ACC112 (cell line): ENCODE results near the gene RPAIN.

ENCODE experiments used
- H2AFZ ChIP-seq: fragments of 200-600 bp; sonication (generic); one replicate; pipeline ENCODE4 v1.6.0; 2017; ENCODE audit warnings: antibody characterized with exemption, low read length; ENCODE audit not compliant: unreplicated experiment
- H3K27ac ChIP-seq: fragments of 200-600 bp; sonication (generic); 2 replicates; pipeline ENCODE4 v1.5.1; 2014; ENCODE audit warnings: low read depth, mild to moderate bottlenecking, antibody characterized with exemption, low read length, moderate library complexity
- H3K27me3 ChIP-seq: fragments of 200-600 bp; sonication (generic); 2 replicates; pipeline ENCODE4 v1.6.1; 2014; ENCODE audit warnings: mild to moderate bottlenecking, antibody characterized with exemption, low read length, moderate library complexity, mixed read lengths; ENCODE audit not compliant: insufficient read depth
- H3K36me3 ChIP-seq: fragments of 200-600 bp; sonication (generic); 2 replicates; pipeline ENCODE4 v1.6.1; 2016; ENCODE audit warnings: mild to moderate bottlenecking, antibody characterized with exemption, low read length, moderate library complexity, mixed read lengths; ENCODE audit not compliant: insufficient read depth
- H3K4me1 ChIP-seq: fragments of 200-600 bp; sonication (generic); one replicate; pipeline ENCODE4 v1.6.1; 2016; ENCODE audit warnings: low read length, mixed read lengths; ENCODE audit not compliant: insufficient read depth, unreplicated experiment, control insufficient read depth
- H3K4me3 ChIP-seq: fragments of 200-600 bp; sonication (generic); 2 replicates; pipeline ENCODE4 v1.5.1; 2014; ENCODE audit warnings: mild to moderate bottlenecking, low read depth, low read length
- H3K79me2 ChIP-seq: fragments of 200-600 bp; sonication (generic); one replicate; pipeline ENCODE4 v1.6.0; 2016; ENCODE audit warnings: low read length; ENCODE audit not compliant: control insufficient read depth, unreplicated experiment, insufficient read depth

The RPAIN gene

DNA sequence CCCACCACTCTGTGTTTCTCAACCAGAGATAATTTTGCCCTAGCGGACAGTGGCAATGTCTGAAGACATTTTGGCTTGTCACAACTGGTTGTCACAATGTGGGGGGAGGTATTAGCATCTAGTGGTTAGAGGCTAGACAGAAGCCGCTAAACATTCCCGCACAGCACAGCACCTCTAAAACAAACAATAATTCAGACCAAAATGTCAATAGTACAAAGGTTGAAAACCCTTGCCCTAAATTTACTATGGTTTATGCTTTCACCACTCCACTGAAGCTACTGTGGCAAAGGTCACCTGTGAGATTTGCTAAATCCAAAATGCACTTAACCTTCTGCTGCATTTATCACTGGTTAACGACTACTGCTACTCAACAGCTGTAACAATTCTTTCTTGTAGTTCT is 14.6 kb upstream of the RPAIN start:
- Histone ChIP-seq H2AFZ (no peak overlapping the region), H3K4me3 (no peak overlapping the region), H3K27ac (no peak overlapping the region), H3K36me3 (peaks cover 71% of the 10 kb centered on the region), H3K27me3 (no peaks in the 10 kb centered on the region), H3K79me2 (no peaks in the 10 kb centered on the region), H3K4me1 (no peaks in the 10 kb centered on the region)

DNA sequence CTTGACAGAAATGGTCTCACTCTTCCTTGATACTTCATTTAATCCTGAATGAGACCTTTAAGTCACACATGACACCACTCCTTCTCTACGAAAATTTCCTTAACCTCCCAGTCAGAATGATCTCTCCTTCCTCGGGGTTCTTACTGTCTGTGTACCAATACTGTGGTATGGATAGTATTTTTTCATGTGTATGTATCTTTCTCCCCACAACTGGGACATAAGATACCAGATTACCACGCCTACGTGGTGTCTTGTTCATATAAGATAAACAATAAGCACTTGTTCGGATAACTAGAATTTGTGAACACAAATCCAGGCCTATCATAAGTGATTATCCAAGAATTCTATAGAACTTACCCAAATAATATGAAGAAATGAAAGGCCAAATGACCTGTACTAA is 11.8 kb upstream of the RPAIN start:
- Histone ChIP-seq H3K79me2 (peaks cover 18% of the 10 kb centered on the region), H3K4me1 (peaks cover 9% of the 10 kb centered on the region), H3K27me3 (no peaks in the 10 kb centered on the region), H2AFZ (no peak overlapping the region), H3K36me3 (peaks cover 58% of the 10 kb centered on the region), H3K27ac (no peak overlapping the region), H3K4me3 (no peak overlapping the region)

DNA sequence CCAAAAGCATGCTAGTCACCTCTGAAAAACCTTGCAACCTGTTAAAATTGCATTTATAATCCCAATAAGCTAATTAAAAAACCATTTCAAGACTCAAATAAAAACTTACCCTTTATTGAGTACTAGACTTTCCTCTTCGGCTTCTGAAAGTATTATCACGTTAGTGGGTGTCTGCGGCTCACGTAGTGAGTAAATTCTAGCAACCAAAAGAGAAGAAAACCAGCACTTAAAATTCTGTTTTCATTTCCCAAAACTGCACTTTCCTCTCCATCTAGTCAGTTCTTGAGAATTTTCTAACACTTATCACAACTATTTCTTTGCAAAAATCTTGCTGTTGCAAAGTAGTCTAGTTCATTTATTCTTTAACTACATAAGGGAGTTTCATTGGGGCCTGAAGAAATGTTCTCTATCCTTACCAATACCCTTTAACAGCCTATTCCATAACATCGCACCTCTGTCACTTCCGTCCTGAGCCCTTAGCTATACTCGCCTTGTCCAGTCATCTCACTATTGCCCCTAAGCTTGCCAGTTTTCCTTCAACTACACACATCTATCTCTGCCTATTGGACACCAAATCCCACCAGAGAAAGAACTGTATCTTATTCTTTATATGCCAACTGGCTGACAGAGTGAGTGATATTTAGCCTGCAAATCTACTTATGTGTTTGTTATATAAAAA is 9.2 kb upstream of the RPAIN start:
- Histone ChIP-seq H3K27me3 (no peaks in the 10 kb centered on the region), H3K36me3 (peaks cover 37% of the 10 kb centered on the region), H3K79me2 (peaks cover 18% of the 10 kb centered on the region), H3K4me1 (peaks cover 21% of the 10 kb centered on the region), H3K4me3 (no peak overlapping the region), H2AFZ (no peak overlapping the region), H3K27ac (no peak overlapping the region)

DNA sequence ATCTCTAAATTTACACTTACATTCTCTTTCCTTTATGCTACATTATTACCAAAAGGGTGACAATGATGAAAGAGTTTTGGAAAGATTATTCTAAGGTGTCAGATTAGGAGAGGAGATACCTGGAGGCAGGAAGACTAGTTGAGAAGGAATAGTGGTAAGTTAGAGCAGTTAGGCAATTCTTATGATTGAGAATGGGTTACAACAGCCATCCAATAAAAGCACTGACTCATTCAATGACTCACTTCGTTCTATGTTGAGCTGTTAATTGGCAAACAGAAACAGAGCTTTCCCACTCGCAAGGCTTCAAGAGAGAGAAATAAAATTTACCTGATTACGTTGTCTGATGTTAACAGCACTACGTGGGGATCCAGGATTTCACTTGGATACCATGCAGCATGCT is 6.3 kb upstream of the RPAIN start:
- Histone ChIP-seq H3K4me3 (peak overlapping the region; percentile 45), H3K36me3 (peaks cover 11% of the 10 kb centered on the region), H3K79me2 (peaks cover 36% of the 10 kb centered on the region), H3K4me1 (peaks cover 21% of the 10 kb centered on the region), H2AFZ (no peak overlapping the region), H3K27ac (peak overlapping the region; percentile 88), H3K27me3 (no peaks in the 10 kb centered on the region)

DNA sequence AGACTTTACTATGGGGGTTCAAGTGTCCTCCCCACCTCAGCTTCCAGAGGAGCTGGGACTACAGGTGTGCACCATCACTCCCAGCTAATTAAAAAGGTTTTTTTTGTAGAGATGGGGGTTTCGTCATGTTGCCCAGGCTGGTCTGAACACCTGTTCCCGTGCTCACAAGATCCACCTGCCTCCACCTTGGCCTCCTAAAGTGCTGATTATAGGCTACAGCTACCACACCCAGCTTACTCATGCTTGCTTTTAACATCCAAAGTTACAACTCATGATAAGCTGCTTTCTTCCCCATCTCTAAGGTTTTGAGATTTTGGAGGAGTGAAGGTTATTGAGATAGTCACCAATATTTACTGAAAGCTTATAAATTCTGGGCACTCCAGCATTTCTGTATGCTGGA is 3.1 kb upstream of the RPAIN start:
- Histone ChIP-seq H3K27me3 (no peaks in the 10 kb centered on the region), H2AFZ (no peak overlapping the region), H3K27ac (no peak overlapping the region), H3K4me1 (peaks cover 31% of the 10 kb centered on the region), H3K79me2 (peaks cover 50% of the 10 kb centered on the region), H3K4me3 (no peak overlapping the region), H3K36me3 (no peaks in the 10 kb centered on the region; the same call in 1 of the 2 replicates)

DNA sequence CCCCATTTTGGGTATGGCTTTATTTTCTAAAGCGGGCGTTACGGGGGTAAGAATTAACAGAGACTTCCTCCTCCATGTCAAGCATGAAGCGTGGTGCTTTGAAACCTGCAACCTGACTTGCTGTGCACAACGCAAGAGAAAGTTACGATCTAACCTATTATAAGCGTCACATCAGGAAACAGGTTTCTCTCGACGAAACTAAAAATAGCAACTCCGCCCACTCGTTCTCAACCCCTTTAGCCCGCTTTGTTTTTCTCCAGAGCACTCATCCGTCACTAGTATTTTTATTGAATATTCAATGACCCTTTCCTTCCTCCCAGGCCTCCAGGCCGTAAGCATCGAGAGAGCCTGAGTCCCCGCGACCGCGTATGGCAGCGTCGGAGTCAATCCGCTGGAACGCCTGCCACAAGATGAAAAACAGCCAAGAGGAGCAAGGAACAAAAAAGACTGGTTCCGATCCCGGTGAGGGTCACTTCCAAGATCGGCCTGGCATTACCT is 1.1 kb upstream of the RPAIN start:
- Histone ChIP-seq H3K27ac (peak overlapping the region; percentile 56), H2AFZ (peak overlapping the region; percentile 57), H3K79me2 (peaks cover 40% of the 10 kb centered on the region), H3K27me3 (no peaks in the 10 kb centered on the region), H3K36me3 (peaks cover 10% of the 10 kb centered on the region; the same call in 1 of the 2 replicates), H3K4me1 (peaks cover 29% of the 10 kb centered on the region), H3K4me3 (peak overlapping the region; percentile 96)

DNA sequence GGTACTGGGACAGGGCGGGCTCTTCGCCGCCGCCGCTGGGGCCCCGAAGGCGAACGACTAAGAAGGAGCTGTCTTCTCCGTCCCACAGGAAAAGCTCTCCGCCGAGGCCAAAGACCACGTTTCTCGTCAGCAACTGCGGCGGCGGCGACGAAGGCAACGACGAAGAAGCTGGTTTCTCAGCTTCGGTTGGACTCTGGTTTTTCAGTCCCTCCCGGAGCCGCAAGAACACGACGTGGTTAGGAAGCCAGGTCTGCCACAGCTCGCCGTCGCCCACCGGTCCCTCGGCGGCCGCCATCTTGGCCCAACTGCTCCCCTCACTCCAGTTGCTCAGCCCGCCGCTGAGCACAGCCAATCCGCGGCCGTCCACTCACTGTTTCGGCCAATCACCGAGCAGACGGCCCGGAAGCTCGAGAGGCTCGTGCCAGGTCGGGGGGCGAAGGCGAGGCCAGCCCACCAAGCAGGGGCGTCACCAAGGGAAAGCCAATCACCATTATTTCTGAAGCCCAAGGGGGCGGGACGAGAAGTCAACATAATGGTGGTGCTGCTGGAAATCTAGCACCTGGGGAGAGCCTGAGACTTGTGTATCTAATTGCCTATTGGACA is 525 bp upstream of the RPAIN start, which contains the start of gene NUP88:
NUP88 (minus strand) TSS at position 307 of the 603 bp plus-strand sequence; CDS start at position 295, 12 bp downstream.
- peaks cover 40% of the 10 kb centered on the region for H3K79me2 ChIP-seq
- peak within 1 kb of the TSS; percentile 56 for H3K27ac ChIP-seq
- peaks cover 24% of the 10 kb centered on the region for H3K4me1 ChIP-seq
- H3K36me3 ChIP-seq = peaks cover 10% of the 10 kb centered on the region; the same call in 1 of the 2 replicates
- peak within 1 kb of the TSS; percentile 94 for H2AFZ ChIP-seq
- H3K4me3 ChIP-seq = peak within 1 kb of the TSS; percentile 96
- H3K27me3 ChIP-seq = no peaks in the 10 kb centered on the region

DNA sequence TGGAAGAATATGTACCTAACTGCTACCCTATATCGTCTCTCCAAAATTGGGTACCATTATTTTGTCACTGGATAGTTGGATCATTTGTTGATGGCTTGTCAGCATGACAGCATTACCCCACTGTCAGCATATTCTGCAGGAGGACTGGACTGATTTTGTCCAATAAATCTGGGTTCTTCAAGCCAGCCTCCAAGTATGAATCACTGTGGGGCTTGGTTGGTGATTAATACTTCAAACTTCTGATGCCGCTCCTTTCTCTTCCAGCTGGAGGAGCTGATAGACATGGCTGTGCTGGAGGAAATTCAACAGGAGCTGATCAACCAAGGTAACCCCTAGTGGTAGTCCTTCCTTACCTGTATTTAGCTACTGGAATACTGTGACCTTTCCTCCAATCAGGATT is 2.5 kb downstream of the RPAIN start:
- Histone ChIP-seq H3K36me3 (peaks cover 23% of the 10 kb centered on the region), H3K79me2 (peaks cover 32% of the 10 kb centered on the region)

DNA sequence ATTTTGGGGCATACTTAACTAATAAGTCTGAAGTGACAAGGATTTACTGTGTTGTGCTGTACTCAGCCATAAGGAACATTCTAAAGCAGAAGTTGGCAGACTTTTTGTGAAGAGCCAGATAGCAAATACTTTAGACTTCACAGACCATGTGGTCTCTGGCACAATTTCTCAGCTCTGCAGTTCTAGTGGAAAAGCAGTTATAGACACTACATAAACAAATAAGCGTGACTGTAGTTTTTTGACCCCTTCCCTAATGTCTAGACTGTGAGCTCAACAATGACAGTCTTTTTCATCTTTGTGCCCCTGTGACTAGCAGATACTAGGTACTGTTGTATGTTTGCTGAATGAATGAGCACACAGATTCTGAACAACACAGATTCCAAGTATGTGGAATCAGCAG is 4.9 kb downstream of the RPAIN start:
- Histone ChIP-seq H3K4me3 (no peak overlapping the region), H2AFZ (no peak overlapping the region), H3K4me1 (peaks cover 24% of the 10 kb centered on the region), H3K27me3 (no peaks in the 10 kb centered on the region), H3K36me3 (peaks cover 40% of the 10 kb centered on the region), H3K27ac (no peak overlapping the region), H3K79me2 (peaks cover 15% of the 10 kb centered on the region)

More for the DNA sequence above, 2.5 kb downstream of the RPAIN start:
- H3K27me3 ChIP-seq = no peaks in the 10 kb centered on the region
- H3K4me1 ChIP-seq = peaks cover 24% of the 10 kb centered on the region
- H3K27ac ChIP-seq = no peak overlapping the region
- no peak overlapping the region for H2AFZ ChIP-seq
- peak overlapping the region; percentile 20 for H3K4me3 ChIP-seq

DNA sequence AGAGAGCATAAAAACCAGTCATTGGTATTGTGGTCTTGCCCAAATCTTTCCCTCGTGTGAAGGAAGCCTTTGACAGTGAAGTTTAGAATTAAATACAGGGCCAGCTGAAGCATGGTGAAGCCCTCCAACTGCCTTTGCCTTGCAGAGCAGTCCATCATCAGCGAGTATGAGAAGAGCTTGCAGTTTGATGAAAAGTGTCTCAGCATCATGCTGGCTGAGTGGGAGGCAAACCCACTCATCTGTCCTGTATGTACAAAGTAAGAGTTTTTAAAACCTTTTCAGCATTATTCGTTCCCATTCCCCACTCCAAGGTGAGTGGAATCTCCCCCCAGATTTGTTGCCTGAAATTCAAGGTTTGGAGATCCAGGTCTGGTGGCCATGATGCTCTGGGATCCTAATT is 5.8 kb downstream of the RPAIN start:
- Histone ChIP-seq H3K4me3 (no peak overlapping the region), H2AFZ (no peak overlapping the region), H3K27ac (no peak overlapping the region), H3K36me3 (peaks cover 40% of the 10 kb centered on the region), H3K4me1 (peaks cover 23% of the 10 kb centered on the region), H3K27me3 (no peaks in the 10 kb centered on the region), H3K79me2 (peaks cover 8% of the 10 kb centered on the region)
